ENCODE measurements around the gene CCL16. TPM values are rescaled to one million over a fixed set of nuclear protein-coding genes. Genes with fewer than 3 reads are reported as not detected.

Gene CCL16
- polyA plus RNA-seq, 1 donor (not counting 4 experiments of a cell fraction or from before 2014, with no cell fraction given), result not detected

GRCh38 chr17:35965272-35965671, 16.0 kb downstream of the CCL16 start:
- Histone ChIP-seq H3K4me3 (ENCODE audit: control insufficient read depth in 2 of 3, extremely low read depth in 1 of 3, insufficient read depth in 2 of 3, low read depth in 1 of 3, low read length in 3 of 3) (no peak overlapping the region), H3K27ac (ENCODE audit: control insufficient read depth, insufficient read depth, low read length) (no peak overlapping the region), H3K4me1 (ENCODE audit: control insufficient read depth, extremely low read depth, insufficient read depth, low read length) (no peaks in the 10 kb centered on the region), H3K27me3 (ENCODE audit: control insufficient read depth, extremely low read depth, insufficient read depth, low read length) (no peaks in the 10 kb centered on the region), H3K36me3 (ENCODE audit: control insufficient read depth in 2 of 2, extremely low read depth in 1 of 2, insufficient read depth in 2 of 2, low read length in 2 of 2) (no peaks in the 10 kb centered on the region), H3K4me2 (ENCODE audit: control insufficient read depth, extremely low read depth, insufficient read depth, low read depth, low read length) (no peak overlapping the region), H3K9me1 (ENCODE audit: control insufficient read depth, extremely low read depth, insufficient read depth, low read length) (no peaks in the 10 kb centered on the region), H3K9ac (ENCODE audit: control insufficient read depth, extremely low read depth, insufficient read depth, low read length) (no peak overlapping the region), H3K9me3 (ENCODE audit: control insufficient read depth, low read depth, low read length) (no peaks in the 10 kb centered on the region), H2AFZ (ENCODE audit: control insufficient read depth, low read length) (no peak overlapping the region), H4K20me1 (ENCODE audit: control insufficient read depth, extremely low read depth, insufficient read depth, low read length) (no peaks in the 10 kb centered on the region), H3K79me2 (ENCODE audit: control insufficient read depth, insufficient read depth, low read length) (no peaks in the 10 kb centered on the region)
- DNase-seq (ENCODE audit: low read depth, low spot score) (no peak), FAIRE-seq (no peak)
- dilution Hi-C loops (cut with MboI; ENCODE audit: extremely low pct_ligation_motif_present, low sequenced_read_pairs), result no loop called here
- TF ChIP-seq, protein P1, sequence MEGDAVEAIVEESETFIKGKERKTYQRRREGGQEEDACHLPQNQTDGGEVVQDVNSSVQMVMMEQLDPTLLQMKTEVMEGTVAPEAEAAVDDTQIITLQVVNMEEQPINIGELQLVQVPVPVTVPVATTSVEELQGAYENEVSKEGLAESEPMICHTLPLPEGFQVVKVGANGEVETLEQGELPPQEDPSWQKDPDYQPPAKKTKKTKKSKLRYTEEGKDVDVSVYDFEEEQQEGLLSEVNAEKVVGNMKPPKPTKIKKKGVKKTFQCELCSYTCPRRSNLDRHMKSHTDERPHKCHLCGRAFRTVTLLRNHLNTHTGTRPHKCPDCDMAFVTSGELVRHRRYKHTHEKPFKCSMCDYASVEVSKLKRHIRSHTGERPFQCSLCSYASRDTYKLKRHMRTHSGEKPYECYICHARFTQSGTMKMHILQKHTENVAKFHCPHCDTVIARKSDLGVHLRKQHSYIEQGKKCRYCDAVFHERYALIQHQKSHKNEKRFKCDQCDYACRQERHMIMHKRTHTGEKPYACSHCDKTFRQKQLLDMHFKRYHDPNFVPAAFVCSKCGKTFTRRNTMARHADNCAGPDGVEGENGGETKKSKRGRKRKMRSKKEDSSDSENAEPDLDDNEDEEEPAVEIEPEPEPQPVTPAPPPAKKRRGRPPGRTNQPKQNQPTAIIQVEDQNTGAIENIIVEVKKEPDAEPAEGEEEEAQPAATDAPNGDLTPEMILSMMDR (optimal IDR thresholded peaks at IDR 0.05 in 1 of 3, IDR thresholded peaks at IDR 0.05 in 1 of 3, conservative IDR thresholded peaks at IDR 0.05 in 1 of 3; ENCODE audit: extremely low read depth in 1 of 3, insufficient read depth in 2 of 3, low read length in 3 of 3), result no peak
- no peak for TF ChIP-seq EZH2 (IDR thresholded peaks at IDR 0.05; ENCODE audit: low read length)

- Histone ChIP-seq H3K9ac (ENCODE audit: control insufficient read depth, extremely low read depth, insufficient read depth, low read length) (no peak overlapping the region), H2AFZ (ENCODE audit: control insufficient read depth, low read length) (no peak overlapping the region), H4K20me1 (ENCODE audit: control insufficient read depth, extremely low read depth, insufficient read depth, low read length) (no peaks in the 10 kb centered on the region), H3K4me1 (ENCODE audit: control insufficient read depth, extremely low read depth, insufficient read depth, low read length) (no peaks in the 10 kb centered on the region), H3K9me1 (ENCODE audit: control insufficient read depth, extremely low read depth, insufficient read depth, low read length) (no peaks in the 10 kb centered on the region), H3K4me3 (ENCODE audit: control insufficient read depth in 2 of 3, extremely low read depth in 1 of 3, insufficient read depth in 2 of 3, low read depth in 1 of 3, low read length in 3 of 3) (no peak overlapping the region), H3K4me2 (ENCODE audit: control insufficient read depth, extremely low read depth, insufficient read depth, low read depth, low read length) (no peak overlapping the region), H3K27ac (ENCODE audit: control insufficient read depth, insufficient read depth, low read length) (no peak overlapping the region), H3K9me3 (ENCODE audit: control insufficient read depth, low read depth, low read length) (no peaks in the 10 kb centered on the region), H3K36me3 (ENCODE audit: control insufficient read depth in 2 of 2, extremely low read depth in 1 of 2, insufficient read depth in 2 of 2, low read length in 2 of 2) (no peaks in the 10 kb centered on the region), H3K79me2 (ENCODE audit: control insufficient read depth, insufficient read depth, low read length) (no peaks in the 10 kb centered on the region), H3K27me3 (ENCODE audit: control insufficient read depth, extremely low read depth, insufficient read depth, low read length) (peaks cover 3% of the 10 kb centered on the region)
- DNase-seq (ENCODE audit: low read depth, low spot score) (no peak), FAIRE-seq (no peak)
- dilution Hi-C loops (cut with MboI; ENCODE audit: extremely low pct_ligation_motif_present, low sequenced_read_pairs), result no loop called here
- no peak for TF ChIP-seq EZH2 (IDR thresholded peaks at IDR 0.05; ENCODE audit: low read length)
- TF ChIP-seq, protein P1 (optimal IDR thresholded peaks at IDR 0.05 in 1 of 3, IDR thresholded peaks at IDR 0.05 in 1 of 3, conservative IDR thresholded peaks at IDR 0.05 in 1 of 3; ENCODE audit: extremely low read depth in 1 of 3, insufficient read depth in 2 of 3, low read length in 3 of 3), result no peak
Observed at GRCh38 chr17:35963663-35964062, 17.6 kb downstream of the CCL16 start.

All from keratinocyte (primary cell).